SK-N-DZ (cell line): ENCODE results near the gene CDK5RAP2. TPM values are rescaled to one million over a fixed set of nuclear protein-coding genes. Genes with fewer than 3 reads are reported as not detected.
A peak's percentile ranks its signal among the peaks of the same experiment; 100 is the strongest.
"Not testable (repeated sequence)": the region's sequence is repeated elsewhere in the genome, so short reads cannot be mapped to it uniquely, and the experiment has no call there.

ENCODE experiments used
- DNase-seq: peaks from one replicate; pipeline ENCODE4 v3.0.0-alpha.2; 2015; ENCODE audit warnings: low spot score
- polyA plus RNA-seq, 2 experiments: library from polyadenylated mRNA; depleted of rRNA; stranded (reverse); fragments of >200 nt; gene quantifications; 2 replicates each; pipeline ENCODE4 v1.2.3, GENCODE V29; 2014

CDK5RAP2 gene
- polyA plus RNA-seq (2014; cell fraction: cytosol; rRNA removed) = 57.5 and 63.5 TPM in 2 replicates
- polyA plus RNA-seq (2014; cell fraction: nucleus; rRNA removed) = 85.6 and 139 TPM in 2 replicates

DNA sequence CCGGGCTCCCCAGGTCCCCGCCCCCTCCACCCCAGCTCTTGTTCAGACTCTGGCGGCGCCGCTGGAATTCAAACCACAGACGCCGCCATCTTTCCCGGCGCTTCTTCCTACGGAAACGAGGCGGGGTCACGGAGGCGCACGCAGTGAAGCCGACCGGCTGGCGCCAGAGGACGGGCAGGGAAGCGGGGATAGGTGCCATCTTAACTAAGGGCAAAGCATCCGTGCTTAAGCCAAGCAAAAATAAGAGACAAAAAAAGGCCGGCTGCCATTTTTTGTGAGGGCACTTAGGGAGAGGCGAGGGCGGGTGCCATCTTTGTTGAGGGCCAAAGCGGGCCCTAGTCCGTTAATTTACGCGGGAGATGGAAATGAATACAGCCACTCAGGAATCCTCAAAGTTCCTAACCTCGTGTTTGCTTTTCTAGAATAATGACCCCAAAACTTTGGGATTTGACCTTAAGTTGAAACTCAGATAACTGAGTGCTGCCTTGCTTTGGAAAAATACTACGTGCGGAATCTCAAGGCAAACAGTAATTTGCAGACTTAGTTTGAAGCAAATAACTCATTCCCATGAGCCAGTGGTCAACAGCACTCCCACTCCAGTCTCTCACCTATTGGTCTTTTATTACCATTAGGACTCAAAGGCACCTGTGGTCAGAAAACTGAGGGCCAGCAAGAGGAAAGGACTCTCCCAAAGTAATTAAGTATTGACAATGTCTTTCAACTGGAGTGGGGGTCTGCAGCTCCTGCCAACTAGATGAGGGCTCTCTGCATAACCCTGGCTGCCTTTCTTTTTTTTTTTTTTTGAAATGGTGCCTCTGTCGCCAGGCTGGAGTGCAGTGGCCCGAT lies at the start of gene CDK5RAP2:
Gene CDK5RAP2, minus strand, starts transcription at position 117 of the 846 bp plus-strand sequence. CDS start 189 bp downstream, outside the sequence.
- DNase-seq = peak; percentile 99

DNA sequence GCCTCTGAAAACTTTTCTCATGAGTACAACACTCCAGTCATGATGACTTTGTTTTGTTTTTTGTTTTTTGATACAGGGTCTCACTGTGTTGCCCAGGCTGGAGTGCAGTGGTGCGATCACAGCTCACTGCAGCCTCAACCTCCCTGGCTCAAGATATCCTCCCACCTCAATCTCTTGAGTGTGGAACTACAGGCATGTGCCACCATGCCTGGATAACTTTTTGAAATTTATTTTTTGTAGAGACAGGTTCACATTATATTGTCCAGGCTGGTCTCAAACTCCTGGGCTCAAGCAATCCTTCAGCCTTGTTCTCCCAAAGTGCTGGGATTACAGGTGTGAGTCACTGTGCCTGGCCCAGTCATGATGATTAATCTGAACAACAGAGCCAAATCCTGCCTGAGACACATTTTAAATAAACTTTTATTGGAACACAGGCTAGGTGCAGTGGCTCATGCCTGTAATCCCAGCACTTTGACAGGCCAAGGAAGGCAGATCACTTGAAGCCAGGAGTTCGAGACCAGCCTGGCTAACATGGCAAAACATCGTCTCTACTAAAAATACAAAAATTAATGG lies 49.0 kb upstream of the CDK5RAP2 start:
- not testable (repeated sequence) for DNase-seq

DNA sequence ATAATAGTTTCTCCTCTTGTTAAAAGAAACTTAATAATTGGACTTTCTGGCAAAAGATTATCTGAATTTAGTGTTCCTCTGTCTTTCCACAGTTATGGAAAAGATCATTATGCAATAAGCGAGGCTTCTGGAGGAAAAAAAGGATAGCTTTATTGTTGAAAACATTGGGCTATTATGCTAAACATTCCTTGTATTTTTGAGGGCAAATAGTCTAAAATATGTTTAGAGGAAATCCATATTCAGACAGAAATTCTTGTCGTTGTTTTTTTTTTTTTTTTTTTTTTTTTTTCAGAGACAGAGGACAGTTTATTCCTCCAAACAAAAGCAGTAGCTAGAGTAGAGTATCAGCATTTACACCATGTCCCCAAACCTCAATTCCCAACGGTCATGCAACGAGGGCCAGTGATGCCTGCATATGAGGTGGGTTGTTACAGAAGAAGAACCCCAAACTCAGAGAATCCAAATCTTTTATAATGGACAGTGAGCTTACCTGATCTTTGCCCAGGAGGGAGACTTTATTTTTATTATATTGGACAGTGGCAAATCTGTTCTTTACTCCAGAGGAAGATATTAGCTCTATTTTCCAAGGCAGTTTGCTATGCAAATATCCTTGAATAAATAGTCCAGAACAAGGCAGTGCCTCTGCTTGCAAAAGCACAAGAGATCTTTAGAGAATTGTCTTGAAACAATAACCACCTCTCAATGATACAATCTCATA lies 48.4 kb upstream of the CDK5RAP2 start:
- no peak for DNase-seq

GRCh38 chr9:120627073-120627472 lies 47.1 kb upstream of the CDK5RAP2 start:
- no peak for DNase-seq

- no peak for DNase-seq
These were observed 46.5 kb upstream of the CDK5RAP2 start for GRCh38 chr9:120626512-120626911.

DNA sequence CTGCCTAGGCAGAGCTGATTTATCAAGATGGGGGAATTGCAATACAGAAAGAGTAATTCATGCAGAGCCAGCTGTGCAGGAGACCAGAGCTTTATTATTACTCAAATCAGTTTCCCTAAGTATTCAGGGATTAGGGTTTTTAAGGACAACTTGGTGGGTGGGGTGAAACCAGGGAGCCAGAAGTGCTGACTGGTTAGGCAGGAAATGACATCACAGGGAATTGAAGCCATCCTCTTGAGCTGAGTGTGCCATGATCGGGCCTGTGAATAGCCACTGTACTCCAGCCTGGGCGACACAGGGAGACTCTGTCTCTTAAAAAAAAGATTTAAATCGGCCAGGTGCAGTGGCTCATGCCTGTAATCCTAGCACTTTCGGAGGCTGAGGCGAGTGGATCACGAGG lies 45.3 kb upstream of the CDK5RAP2 start:
- DNase-seq = no peak

GRCh38 chr9:120622790-120623189 lies 42.8 kb upstream of the CDK5RAP2 start:
- DNase-seq = no peak

- DNase-seq = no peak
These were observed 42.0 kb upstream of the CDK5RAP2 start for GRCh38 chr9:120621941-120622340.

- DNase-seq = peak; percentile 54
These were observed 40.0 kb upstream of the CDK5RAP2 start for GRCh38 chr9:120619751-120620655.

DNA sequence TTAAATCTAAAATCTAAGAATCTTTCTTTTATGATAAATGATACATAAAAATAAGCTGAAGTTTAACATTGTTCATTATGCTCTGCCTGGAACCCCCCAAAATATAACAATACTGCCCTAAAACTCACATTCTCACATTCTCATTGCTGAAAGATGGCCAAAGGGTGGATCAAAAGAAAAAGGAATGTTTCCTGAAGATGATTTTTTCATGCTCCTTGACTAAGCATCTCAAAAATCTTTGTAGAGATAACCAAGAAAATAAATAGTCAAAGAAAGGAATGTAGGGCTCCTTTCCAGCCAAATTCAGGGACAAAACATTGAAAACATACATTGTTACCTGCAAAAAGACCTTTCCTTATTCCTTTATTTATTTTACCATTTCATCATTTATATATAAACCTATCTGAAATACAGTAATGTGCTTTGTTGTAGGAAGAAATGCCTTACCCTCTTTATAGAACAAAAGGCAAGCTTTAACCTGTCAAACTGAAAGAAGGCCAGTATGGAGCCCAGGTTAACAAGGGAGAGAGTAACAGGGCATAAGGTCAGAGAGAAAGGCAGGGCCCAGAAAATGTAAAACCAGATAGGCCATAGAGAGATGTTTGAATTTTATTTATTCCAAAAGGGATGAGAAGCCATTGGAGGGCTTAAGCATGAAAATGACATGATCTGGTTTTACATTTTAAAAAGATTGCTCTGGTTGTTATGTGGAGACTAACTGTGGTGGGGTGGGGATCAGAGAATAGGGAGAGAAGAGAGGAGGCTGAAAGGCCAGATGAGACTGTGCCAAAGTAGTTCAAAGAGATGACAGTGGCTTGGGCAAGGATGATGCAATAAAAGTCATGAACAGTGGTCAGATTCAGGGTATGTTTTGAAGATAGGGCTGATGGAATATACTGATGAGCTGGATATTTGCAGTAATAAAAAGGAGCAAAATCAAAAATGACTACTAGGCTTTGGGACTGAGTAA lies 37.3 kb upstream of the CDK5RAP2 start:
- DNase-seq = no peak

DNA sequence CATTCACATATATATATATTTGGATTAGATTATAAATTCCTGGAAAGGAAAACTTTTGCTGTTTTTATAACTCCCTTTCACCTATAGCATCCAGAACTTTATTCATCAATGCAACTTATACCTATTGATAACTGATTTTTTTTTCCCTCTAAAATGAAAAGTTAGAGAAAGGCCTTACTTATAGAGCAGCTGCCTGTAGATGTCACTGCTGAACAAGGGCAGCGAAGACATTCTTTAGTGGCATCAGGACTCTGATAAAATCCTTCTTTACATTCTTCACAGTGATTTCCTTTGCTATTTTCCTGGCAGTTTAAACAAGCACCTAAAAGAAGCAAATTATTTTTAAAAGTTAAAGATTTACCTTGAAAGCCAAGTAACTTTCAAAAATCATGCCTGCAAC lies 32.3 kb upstream of the CDK5RAP2 start:
- DNase-seq = no peak

GRCh38 chr9:120611690-120612068 lies 31.7 kb upstream of the CDK5RAP2 start:
- DNase-seq = no peak

DNA sequence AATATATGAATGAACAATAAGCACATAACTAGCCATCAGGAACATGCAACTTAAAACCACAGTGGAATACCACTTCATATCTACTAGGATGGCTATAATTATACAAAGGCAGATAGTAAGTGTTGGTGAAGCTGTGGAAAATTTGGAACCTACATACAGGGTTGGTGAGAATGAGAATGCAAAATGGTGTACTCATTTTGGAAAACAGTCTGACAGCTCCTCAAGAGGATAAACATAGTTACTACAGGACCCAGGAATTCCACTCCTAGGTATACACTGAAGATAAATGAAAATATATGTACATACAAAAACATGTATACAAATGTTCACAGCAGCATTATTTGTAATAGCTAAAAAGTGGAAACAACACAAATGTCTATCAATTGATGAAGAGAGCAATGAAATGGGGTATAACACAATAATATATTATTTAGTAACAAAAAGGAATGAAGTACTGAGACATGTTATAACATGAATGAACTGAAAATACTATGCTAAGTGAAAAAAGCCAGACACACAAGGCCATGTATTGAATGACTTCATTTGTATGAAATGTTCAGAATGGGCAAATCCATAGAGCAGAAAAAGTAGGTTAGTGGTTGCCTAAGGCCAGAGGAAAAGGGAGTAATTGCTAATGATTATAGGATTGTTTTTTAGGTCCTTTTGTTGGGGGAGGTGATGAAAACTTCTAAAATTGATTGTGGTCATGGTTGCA lies 31.2 kb upstream of the CDK5RAP2 start:
- no peak for DNase-seq

DNA sequence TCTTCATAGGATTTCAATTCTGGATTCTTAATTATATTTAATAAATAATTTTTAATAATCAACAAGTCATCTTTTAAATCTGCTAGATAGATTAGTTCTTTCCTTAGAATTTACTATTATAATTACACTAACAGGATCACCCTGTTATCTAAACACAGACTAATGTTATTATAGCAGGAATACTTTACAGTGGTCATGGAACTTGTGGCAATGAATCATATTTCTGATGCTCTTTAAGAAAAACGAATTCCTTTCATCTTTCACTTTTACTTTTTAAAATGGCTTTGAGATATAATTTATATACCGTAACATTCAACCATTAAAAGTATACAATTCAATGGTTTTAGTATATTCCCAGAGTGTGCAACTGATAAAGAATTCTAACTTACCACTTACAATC lies 29.7 kb upstream of the CDK5RAP2 start:
- no peak for DNase-seq

DNA sequence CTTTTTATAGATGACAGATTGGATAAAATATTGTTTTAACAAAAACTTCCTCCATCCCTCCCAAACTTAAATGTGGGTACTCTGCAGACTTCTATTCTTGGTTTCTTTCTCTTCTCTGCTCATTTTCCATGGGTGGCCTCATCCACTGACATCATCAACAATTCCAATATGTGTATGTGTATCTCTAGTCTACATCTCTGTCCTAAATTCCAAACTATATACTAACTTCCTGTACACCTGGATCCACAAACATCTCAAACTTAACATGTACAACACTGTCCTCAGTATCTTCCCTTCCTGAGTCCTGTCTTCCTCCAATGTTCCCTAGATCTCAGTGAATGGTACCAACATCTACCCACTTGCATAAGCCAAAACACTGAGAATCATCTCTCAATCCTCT lies 28.5 kb upstream of the CDK5RAP2 start:
- no peak for DNase-seq

GRCh38 chr9:120603591-120603990 lies 23.6 kb upstream of the CDK5RAP2 start:
- DNase-seq = no peak

GRCh38 chr9:120603010-120603409 lies 23.0 kb upstream of the CDK5RAP2 start:
- no peak for DNase-seq

GRCh38 chr9:120593955-120594277 lies 13.9 kb upstream of the CDK5RAP2 start:
- no peak for DNase-seq

DNA sequence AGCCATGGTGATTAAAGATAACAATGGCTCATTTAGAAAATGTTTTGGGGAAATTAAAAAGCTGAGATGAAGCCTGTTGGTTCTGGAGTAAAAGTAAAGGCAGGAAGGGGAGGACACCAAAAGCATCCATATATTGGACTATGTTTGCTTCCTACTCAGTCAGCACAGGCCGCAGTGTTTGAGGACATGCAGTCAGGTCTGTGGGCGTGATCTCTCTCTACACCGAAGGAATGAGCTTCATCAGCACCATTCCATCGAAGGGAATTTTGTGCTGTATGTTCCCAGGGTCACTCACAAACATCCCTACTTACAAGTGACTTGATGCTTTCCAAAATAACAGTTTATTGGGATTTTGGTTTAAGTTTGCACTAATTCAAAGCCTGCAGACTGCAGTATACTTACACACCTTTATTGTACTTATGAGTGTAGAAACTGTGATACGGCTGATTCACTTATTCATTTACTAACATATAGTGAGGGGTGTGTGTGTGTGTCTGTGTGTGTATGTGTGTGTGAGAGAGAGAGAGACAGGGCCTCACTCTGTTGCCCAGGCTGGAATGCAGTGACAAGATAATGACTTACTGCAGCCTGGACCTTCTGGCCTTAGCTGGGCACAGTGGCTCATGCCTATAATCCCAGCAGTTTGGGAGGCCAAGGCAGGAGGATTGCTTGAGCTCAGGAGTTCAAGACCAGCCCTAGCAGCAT lies 13.4 kb upstream of the CDK5RAP2 start:
- DNase-seq = no peak
